ENCODE measurements around the gene PHLDB1.
"Not testable (repeated sequence)": the region's sequence is repeated elsewhere in the genome, so short reads cannot be mapped to it uniquely, and the experiment has no call there.

PHLDB1 gene

GRCh38 chr11:118606157-118606843 lies 1.1 kb upstream of the PHLDB1 start:
- no peak for DNase-seq

- no peak for DNase-seq
Observed at GRCh38 chr11:118606844-118607228, 579 bp upstream of the PHLDB1 start.

- DNase-seq: peak; percentile 40 to 76 (median 61)
Observed at GRCh38 chr11:118608360-118609227, 1.2 kb downstream of the PHLDB1 start.

GRCh38 chr11:118609380-118610224 lies 2.2 kb downstream of the PHLDB1 start:
- DNase-seq: peak in 1 of 4 experiments; percentile 20

GRCh38 chr11:118610225-118610772 lies 2.9 kb downstream of the PHLDB1 start:
- DNase-seq: no peak

GRCh38 chr11:118610773-118611432 lies 3.5 kb downstream of the PHLDB1 start:
- peak; percentile 65 to 78 (median 74) for DNase-seq

GRCh38 chr11:118611433-118611795 lies 4.0 kb downstream of the PHLDB1 start:
- DNase-seq: not testable (repeated sequence)

- DNase-seq: no peak
Observed at GRCh38 chr11:118612378-118612777, 5.0 kb downstream of the PHLDB1 start.

- DNase-seq: no peak
Observed at GRCh38 chr11:118614511-118614910, 7.1 kb downstream of the PHLDB1 start.

GRCh38 chr11:118615282-118615975 lies 8.0 kb downstream of the PHLDB1 start:
- DNase-seq: no peak

- no peak for DNase-seq
Observed at GRCh38 chr11:118615976-118616371, 8.6 kb downstream of the PHLDB1 start.

GRCh38 chr11:118618115-118618990 lies 10.9 kb downstream of the PHLDB1 start:
- DNase-seq: no peak

GRCh38 chr11:118618991-118619375 lies 11.6 kb downstream of the PHLDB1 start:
- no peak for DNase-seq

- no peak for DNase-seq
Observed at GRCh38 chr11:118619444-118620197, 12.2 kb downstream of the PHLDB1 start.

GRCh38 chr11:118620529-118621070 lies 13.2 kb downstream of the PHLDB1 start:
- DNase-seq: no peak

GRCh38 chr11:118621071-118621783 lies 13.8 kb downstream of the PHLDB1 start:
- DNase-seq: no peak

GRCh38 chr11:118621784-118622375 lies 14.5 kb downstream of the PHLDB1 start:
- DNase-seq: no peak

Measured in activated CD4-positive, CD25-positive, alpha-beta regulatory T cell (primary cell).